Subcutaneous abdominal adipose tissue (tissue), 5 donors: ENCODE measurements around the gene BMP8A.
"Not testable (repeated sequence)": the region's sequence is repeated elsewhere in the genome, so short reads cannot be mapped to it uniquely, and the experiment has no call there.

Experiments
- H3K27ac ChIP-seq: one replicate; pipeline ENCODE4 v1.7.0; 2013; ENCODE audit warnings: low read depth, mild to moderate bottlenecking, inconsistent platforms, low read length, moderate library complexity
- H3K27me3 ChIP-seq, 5 donors: one replicate each; pipeline ENCODE4 v1.7.0; 2013; ENCODE audit warnings: low read length in 5 of 5, inconsistent platforms in 1 of 5; ENCODE audit not compliant: control insufficient read depth in 5 of 5, insufficient read depth in 4 of 5
- H3K36me3 ChIP-seq, 5 donors: one replicate each; pipeline ENCODE4 v1.7.0; 2013; ENCODE audit warnings: low read length in 5 of 5; ENCODE audit not compliant: control insufficient read depth in 5 of 5, insufficient read depth in 5 of 5
- H3K4me1 ChIP-seq, 5 donors: one replicate each; pipeline ENCODE4 v1.7.0; 2013; ENCODE audit warnings: low read length in 5 of 5, mild to moderate bottlenecking in 3 of 5, moderate library complexity in 1 of 5; ENCODE audit not compliant: control insufficient read depth in 5 of 5, insufficient read depth in 5 of 5
- H3K4me3 ChIP-seq, 5 donors: one replicate each; pipeline ENCODE4 v1.7.0; 2013; ENCODE audit warnings: low read length in 5 of 5, low read depth in 1 of 5
- H3K9ac ChIP-seq, 5 donors: one replicate each; pipeline ENCODE4 v1.7.0; 2013; ENCODE audit warnings: low read length in 5 of 5, mild to moderate bottlenecking in 4 of 5, moderate library complexity in 3 of 5
- H3K9me3 ChIP-seq, 5 donors: one replicate each; pipeline ENCODE4 v1.7.0; 2013; ENCODE audit warnings: low read length in 5 of 5; ENCODE audit not compliant: control insufficient read depth in 5 of 5
- donor health status: healthy.
- donor health status: healthy.
- donor health status: healthy.
- donor health status: healthy.
- donor health status: healthy.

The BMP8A gene

DNA sequence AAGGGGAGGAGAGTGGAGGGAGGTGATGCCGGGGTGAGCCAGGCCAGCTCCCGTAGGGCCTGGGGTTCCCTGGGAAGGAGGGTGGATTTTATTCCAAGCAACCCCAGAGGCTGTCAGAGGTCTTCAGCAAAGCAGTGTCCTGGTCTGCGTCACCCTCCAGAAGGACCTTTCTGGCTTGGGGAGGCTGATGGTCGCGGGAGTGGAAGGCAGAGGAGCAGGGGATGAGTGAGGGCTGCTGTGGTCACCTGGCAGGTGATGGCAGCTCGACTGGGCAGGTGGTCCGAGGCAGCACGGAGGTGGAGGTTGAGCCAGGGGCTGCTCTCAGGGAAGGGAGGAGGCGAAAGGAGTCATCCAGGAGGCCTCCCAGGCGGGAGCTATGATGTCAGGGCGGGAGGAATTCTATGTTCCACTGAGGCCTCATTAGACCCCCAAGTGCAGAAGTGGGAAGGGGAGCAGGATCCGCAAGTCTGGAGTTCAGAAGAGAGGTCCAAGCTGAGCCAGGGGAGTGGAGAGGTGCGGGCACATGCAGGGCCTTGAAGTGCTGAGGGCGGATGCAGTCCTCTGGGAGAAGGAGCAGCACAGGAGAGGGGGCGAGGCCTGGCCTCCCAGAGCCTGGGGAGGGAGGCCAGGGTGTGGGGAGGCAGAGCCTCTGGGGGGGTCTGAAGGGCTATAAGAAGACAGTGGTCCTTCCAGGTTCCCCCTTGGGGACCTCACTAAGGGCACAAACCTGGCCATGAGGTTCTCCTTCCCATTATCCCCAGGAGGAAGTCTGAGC is 33.3 kb downstream of the BMP8A start:
- Histone ChIP-seq H3K9ac (no peak overlapping the region), H3K27me3 (no peaks in the 10 kb centered on the region), H3K36me3 (peaks cover 0 to 62% (median 35%) of the 10 kb centered on the region in 5 donors), H3K4me1 (no peaks in the 10 kb centered on the region), H3K4me3 (no peak overlapping the region), H3K9me3 (no peaks in the 10 kb centered on the region), H3K27ac (no peak overlapping the region)

DNA sequence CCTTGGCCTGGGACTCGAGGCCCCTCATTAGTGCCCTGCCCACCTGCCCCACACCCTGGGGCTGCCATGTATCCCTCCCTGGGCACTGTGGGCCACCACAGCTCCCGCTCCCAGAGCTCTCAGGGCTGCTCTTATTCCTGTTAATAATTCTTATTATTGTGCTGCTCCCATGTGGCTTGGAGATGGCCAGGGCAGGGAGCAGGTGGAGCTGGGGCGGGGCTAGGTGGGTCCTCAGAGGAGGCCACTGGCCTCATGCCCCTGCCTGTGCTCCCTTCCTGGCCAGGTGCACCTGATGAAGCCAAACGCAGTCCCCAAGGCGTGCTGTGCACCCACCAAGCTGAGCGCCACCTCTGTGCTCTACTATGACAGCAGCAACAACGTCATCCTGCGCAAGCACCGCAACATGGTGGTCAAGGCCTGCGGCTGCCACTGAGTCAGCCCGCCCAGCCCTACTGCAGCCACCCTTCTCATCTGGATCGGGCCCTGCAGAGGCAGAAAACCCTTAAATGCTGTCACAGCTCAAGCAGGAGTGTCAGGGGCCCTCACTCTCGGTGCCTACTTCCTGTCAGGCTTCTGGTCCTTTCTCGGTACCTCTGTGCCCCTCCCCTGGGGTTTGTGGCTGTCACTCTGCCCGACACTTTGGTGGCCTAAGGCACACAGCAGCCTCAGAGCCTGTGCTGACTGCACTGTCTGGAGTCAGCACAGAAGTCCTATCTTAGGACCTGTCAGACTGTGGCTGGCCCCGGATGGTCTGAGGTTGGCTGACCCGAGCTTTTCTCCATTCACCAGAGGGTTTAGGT is 34.1 kb downstream of the BMP8A start:
- H3K27ac ChIP-seq = no peak overlapping the region
- H3K9me3 ChIP-seq = no peaks in the 10 kb centered on the region
- no peaks in the 10 kb centered on the region for H3K4me1 ChIP-seq
- H3K27me3 ChIP-seq = no peaks in the 10 kb centered on the region
- H3K9ac ChIP-seq = no peak overlapping the region
- H3K36me3 ChIP-seq = peaks cover 0 to 70% (median 35%) of the 10 kb centered on the region in 5 donors
- no peak overlapping the region for H3K4me3 ChIP-seq

DNA sequence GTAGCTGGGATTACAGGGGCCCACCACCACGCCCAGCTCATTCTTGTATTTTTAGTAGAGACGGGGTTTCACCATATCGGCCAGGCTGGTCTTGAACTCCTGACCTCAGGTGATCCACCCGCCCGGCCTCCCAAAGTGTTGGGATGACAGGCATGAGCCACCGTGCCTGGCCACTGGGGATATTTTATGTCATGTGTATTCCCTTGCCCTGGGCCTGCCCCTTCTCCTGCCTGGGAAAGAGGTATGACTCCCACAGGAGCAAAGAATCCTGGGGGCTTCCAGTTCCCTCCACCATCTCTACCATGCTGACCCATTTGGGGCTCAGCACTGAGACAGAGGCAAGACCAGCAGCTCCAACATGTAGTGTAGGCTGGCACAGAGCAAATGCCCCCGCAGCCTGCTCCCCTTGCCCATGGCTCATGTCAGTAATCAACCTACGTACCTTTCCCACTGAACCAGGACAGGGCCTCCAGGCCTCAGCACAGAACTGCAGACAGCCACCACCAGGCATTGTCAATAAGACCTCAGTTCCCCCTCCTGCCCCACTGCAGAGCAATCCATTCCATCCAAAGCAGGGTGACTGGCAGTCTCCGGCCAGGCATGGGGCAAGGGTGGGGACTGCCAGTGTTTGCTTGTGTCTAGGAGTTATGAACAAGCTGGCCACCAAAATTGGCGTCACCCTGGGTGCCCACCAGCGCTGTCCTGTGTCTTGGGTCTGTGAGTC is 35.2 kb downstream of the BMP8A start:
- H3K27ac ChIP-seq = no peak overlapping the region
- H3K9ac ChIP-seq = no peak overlapping the region
- no peaks in the 10 kb centered on the region for H3K9me3 ChIP-seq
- no peaks in the 10 kb centered on the region for H3K27me3 ChIP-seq
- no peak overlapping the region for H3K4me3 ChIP-seq
- peaks cover 0 to 79% (median 42%) of the 10 kb centered on the region in 5 donors for H3K36me3 ChIP-seq
- no peaks in the 10 kb centered on the region for H3K4me1 ChIP-seq

- not testable (repeated sequence) for H3K27me3 ChIP-seq, H3K27ac ChIP-seq, H3K9ac ChIP-seq, H3K4me1 ChIP-seq, H3K9me3 ChIP-seq, H3K4me3 ChIP-seq
- peaks cover 0 to 84% (median 42%) of the 10 kb centered on the region in 5 donors for H3K36me3 ChIP-seq
Measured at GRCh38 chr1:39527190-39527579, 35.7 kb downstream of the BMP8A start.

GRCh38 chr1:39528082-39528481 is 36.6 kb downstream of the BMP8A start:
- H3K27ac ChIP-seq = no peak overlapping the region
- no peaks in the 10 kb centered on the region for H3K4me1 ChIP-seq
- H3K9me3 ChIP-seq = no peaks in the 10 kb centered on the region
- no peaks in the 10 kb centered on the region for H3K27me3 ChIP-seq
- H3K4me3 ChIP-seq = no peak overlapping the region
- H3K9ac ChIP-seq = no peak overlapping the region
- peaks cover 0 to 84% (median 42%) of the 10 kb centered on the region in 5 donors for H3K36me3 ChIP-seq

DNA sequence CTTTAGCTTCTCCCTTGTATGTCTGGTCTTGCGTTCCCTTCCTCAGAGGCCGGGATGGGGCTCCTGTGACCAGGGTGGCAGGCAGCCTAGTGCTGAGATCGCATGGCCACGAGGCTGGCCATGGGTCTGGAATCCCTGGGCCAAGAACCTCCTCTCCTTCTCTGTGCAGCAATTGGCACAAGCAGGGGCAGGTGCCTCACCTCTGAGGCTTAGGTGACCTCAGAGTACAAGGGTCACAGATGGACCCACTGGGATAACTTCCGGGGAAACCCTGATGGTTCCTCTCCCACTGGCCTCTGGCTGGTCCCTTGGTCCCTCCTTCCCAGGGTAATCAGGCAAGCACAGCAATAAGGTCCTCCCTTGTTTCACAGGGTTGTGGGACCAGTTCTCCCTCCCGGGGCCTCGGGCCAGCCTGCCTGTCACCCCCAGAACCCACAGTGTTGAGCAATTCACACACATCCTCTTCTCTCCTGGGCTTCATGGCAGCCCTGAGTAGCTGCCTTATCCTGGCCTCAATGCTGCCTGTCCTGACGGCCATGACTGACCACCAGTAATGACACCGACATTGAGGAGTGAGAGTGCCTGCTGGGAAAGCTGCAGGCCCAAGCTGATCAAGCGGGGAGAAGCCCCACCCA is 38.6 kb downstream of the BMP8A start:
- H3K36me3 ChIP-seq = peaks cover 0 to 69% (median 33%) of the 10 kb centered on the region in 5 donors

DNA sequence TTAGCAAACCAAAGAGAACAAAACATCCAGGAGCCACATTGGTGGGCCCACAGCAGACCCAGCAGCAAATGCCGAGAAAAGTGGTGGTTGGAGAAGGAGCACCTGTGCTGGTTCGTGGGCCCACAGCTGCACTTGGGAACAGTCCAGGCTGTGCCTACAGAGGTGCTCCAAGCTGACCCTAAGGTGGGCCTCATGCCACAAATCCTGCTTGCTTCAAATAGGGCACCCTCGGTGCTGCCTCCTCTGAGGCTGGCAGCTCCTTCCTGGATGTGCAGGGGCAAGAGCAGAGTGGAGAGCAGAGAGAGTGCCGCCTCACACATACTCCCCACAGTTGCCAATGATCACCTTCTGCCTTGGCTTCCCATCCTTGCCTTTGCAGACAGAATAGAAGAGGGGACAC is 40.1 kb downstream of the BMP8A start:
- Histone ChIP-seq H3K9me3 (no peaks in the 10 kb centered on the region), H3K4me1 (no peaks in the 10 kb centered on the region), H3K36me3 (peaks cover 0 to 58% (median 28%) of the 10 kb centered on the region in 5 donors), H3K27ac (no peak overlapping the region), H3K4me3 (no peak overlapping the region), H3K27me3 (no peaks in the 10 kb centered on the region), H3K9ac (no peak overlapping the region)

More for the DNA sequence above, 38.6 kb downstream of the BMP8A start:
- H3K4me3 ChIP-seq = no peak overlapping the region
- no peak overlapping the region for H3K9ac ChIP-seq
- H3K4me1 ChIP-seq = no peaks in the 10 kb centered on the region
- no peaks in the 10 kb centered on the region for H3K27me3 ChIP-seq
- no peak overlapping the region for H3K27ac ChIP-seq
- H3K9me3 ChIP-seq = no peaks in the 10 kb centered on the region

DNA sequence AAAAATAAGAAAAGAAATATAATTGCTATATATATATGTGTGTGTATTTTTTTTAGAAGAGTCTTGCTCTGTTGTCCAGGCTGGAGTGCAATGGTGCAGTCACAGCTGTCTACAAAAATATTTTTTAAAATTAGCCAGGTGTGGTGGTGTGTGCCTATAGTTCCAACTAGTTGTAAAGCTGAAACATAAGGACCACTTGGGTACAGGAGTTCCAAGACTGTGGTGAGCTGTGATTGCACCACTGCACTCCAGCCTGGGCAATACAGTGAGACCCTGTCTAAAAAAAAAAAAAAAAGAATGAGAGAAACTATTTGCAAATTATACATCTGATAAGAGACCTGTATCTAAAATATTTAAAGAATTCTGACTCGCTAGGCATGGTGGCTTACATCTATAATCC is 42.0 kb downstream of the BMP8A start:
- no peak overlapping the region for H3K9ac ChIP-seq
- peaks cover 0 to 49% (median 13%) of the 10 kb centered on the region in 5 donors for H3K36me3 ChIP-seq
- no peak overlapping the region for H3K27ac ChIP-seq
- no peak overlapping the region for H3K4me3 ChIP-seq
- H3K4me1 ChIP-seq = no peaks in the 10 kb centered on the region
- H3K9me3 ChIP-seq = no peaks in the 10 kb centered on the region
- H3K27me3 ChIP-seq = no peaks in the 10 kb centered on the region

GRCh38 chr1:39538531-39539251 is 47.3 kb downstream of the BMP8A start:
- Histone ChIP-seq H3K4me1 (peaks cover 0 to 9% (median 0%) of the 10 kb centered on the region in 5 donors), H3K27me3 (no peaks in the 10 kb centered on the region), H3K27ac (no peak overlapping the region), H3K36me3 (peaks cover 4 to 28% (median 11%) of the 10 kb centered on the region in 5 donors), H3K9me3 (no peaks in the 10 kb centered on the region), H3K9ac (no peak overlapping the region), H3K4me3 (no peak overlapping the region)
